GM19240 (cell line): ENCODE measurements around the gene STPG4.

ENCODE experiments used
- DNase-seq: peaks from one replicate; pipeline ENCODE4 v3.0.0; 2011; ENCODE audit warnings: low spot score; ENCODE audit not compliant: insufficient read length

Gene STPG4

DNA sequence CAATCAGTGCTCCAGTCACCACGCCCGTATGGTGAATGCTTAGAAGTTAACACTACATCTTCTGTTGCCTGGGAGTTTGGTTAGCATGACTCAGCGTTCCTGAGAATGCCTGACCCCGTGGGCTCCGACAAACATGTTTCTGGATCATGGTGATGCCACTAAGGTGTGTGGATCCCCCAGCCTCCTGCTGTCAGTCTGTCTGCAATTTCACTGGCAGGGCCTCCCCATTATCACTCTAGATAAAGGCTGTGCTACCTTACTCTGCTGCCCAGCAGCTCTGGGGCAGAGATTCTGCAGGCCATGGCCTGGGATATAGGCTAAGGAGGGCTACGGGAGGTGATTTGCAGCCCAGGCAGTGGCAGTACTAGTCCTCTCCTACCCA is 66.0 kb downstream of the STPG4 start:
- DNase-seq: no peak

DNA sequence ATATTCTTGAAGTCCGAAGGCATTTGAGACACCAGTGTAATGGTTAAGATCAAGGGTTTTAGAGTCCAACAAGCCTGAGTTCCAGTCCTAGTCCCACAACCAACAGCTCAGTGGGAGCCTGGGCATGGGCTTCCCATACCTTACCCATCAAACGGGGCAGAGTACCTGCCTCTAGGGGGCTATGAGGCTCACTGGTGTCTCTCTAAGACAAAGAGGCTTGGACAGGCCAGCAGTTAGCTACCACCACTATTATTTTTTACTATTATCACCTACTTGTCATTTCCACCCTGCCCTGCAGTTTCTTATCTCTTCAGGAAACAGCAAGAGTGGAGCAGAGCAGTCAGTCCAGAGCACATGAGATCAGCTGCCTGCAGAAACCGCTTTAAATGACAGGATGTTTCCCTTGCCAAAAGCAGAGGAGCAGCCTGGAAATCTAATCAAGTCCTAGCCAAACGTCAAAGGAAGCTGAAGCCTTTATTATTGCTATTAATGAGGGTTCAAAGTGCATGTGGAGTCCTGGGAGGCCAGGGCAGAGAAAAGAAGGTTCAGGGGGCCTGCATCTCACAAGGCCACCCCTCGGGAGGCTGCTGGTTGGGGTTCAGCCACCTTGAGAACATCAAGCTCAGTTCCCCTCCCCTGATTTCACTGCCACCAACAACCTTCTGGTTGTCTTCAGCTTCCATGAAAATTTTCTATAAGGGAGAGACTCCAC is 66.6 kb downstream of the STPG4 start:
- DNase-seq: no peak

DNA sequence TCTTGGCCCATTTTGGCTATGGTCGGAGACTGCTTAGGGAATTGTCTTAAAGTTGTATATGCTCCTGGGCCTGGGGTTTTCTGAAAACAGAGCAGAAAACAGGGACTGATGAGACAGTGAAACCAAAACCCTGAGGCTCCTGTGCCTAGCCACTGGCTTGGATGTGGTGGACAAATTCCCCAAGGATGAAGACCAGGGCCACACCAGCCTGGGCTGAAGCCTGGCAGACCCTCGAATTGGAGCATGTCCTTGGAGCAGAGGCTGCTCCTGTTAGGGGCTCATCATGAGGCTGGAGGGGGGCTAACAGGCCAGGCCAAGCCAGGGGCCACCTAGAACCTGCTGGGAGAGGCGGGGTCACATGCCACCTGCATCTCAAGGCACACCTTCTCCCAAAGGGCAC is 68.1 kb downstream of the STPG4 start:
- no peak for DNase-seq

DNA sequence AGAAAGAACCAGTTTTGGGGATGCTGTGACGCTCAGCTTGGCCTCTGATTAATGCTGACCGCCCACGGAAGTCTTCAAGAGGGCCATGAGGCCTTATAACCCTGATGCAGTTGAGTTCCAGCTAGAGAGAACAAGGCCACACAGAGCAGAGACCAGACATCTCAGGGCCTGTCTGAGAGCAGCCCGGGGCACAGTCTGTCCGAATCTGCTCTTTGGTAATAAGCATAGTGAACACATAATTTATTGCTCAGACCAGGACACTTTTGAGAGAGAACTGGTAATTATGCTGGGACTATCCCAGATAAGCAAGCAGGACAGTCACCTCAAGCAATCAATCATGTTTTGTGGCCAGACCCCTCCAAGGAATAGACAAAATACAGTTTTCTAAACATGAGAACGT is 68.5 kb downstream of the STPG4 start:
- DNase-seq: no peak

DNA sequence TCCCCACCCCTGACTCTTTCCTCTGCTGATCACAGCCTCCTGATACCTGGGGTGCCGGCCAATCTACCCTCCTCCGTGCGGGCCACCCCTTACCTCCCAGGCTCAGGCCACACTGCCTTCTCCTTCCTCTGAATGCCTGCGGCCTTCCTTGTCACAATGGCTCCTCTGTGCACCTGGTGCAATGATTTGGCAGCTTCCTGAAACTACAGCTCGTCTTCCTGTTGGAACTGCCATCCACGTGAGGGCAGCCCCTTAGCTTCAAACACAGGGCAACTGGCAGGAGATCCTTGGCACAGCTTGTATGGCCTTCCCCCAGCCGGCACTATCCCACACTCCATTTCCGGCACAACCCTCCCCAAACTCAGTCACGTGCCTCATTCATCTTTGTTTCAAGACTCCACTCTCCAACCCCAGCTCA is 69.0 kb downstream of the STPG4 start:
- DNase-seq: no peak

DNA sequence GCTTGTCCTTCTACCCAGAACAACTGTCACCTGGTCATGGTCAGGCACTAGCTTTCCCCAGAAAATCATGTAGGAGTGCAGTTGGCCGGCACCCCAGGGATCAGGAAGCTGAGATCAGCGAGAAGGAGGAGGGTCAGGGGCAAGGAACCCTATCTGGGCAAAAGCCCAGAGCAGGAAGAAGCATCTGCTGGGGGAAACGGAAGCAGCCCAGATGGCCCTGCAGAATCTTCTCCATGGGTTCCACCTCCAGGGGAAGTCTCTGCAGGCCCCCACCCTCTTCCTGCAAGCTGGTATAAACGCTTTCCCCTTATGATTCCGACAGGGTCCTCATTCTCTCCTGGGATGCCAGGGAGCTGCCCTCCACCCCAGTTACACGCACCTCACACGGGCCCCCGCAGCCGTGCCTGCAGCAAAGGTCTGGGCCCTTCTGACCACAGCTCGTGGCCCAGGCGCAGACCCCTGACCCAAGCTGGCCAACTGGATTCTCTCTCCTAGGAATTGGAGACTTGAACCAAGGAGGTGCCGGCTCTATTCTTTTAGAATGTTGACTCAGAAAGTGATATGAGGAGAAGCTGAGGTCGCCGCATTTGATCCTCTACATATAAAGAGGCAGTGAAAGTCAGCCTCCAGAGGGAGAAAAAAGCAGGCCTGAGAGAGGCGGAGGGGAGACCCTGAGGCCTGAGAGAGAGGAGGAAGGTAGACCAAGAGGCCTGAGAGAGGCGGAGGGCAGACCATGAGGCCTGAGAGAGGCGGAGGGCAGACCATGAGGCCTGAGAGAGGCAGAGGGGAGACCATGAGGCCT is 71.0 kb downstream of the STPG4 start:
- DNase-seq: no peak

DNA sequence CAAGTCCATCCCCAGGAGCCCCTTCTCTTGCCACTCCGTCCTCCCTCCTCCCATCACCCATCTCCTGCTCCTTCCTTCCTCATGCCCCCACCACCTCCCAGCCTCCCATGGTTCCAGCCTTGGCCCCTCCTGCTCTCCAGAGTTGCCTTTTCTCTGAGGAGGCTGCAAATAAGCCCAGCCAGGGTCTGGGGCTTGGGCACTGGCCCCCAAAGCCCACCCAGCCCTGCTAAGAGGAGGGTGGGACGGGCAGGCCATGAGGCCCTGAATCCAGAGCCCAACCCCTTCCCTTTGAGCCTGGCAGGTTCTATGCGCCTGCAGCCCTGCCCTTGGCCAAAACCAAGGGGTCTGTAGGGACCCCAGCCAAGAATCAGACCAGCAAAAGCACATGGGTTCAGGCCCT is 71.6 kb downstream of the STPG4 start:
- DNase-seq: no peak

DNA sequence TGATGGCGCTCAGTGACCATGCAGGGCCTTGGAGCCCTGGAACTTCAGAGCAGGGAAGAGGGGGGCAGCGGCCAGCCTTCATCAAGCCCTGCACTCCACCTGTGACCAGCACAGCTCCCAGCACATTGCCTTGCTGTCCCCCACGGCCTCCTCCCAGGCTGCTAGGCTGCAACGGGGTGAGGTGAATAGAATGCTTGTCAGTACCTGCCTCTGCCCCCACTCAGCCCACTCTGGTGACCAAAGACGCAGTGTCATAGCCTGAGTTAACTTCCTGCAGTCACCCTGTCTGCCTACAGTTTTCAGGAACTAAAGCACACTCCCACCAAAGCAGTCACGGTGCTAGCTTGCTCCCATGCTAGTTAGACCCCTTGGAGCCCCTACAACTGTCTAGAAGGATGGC is 72.1 kb downstream of the STPG4 start:
- no peak for DNase-seq

DNA sequence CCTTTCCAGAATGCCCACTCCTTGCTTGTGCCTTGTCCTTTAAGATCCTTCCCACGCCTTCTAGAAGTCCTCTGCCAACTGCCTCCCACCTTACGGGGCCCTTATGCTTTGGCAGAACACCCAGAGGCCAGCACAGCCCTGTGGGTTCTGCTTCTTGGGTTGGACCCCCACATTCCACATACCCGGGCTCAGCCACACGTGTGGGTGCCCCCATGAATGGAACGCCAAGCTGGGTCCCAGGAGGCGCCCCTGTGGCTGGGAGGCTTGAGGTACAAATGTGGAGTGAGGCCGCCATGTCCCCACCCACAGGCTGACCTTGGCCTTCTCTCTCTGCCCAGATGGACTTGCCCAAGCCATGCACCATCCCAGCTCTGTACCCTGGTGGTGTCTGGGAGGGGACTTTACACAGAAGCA is 74.2 kb downstream of the STPG4 start:
- DNase-seq: no peak

DNA sequence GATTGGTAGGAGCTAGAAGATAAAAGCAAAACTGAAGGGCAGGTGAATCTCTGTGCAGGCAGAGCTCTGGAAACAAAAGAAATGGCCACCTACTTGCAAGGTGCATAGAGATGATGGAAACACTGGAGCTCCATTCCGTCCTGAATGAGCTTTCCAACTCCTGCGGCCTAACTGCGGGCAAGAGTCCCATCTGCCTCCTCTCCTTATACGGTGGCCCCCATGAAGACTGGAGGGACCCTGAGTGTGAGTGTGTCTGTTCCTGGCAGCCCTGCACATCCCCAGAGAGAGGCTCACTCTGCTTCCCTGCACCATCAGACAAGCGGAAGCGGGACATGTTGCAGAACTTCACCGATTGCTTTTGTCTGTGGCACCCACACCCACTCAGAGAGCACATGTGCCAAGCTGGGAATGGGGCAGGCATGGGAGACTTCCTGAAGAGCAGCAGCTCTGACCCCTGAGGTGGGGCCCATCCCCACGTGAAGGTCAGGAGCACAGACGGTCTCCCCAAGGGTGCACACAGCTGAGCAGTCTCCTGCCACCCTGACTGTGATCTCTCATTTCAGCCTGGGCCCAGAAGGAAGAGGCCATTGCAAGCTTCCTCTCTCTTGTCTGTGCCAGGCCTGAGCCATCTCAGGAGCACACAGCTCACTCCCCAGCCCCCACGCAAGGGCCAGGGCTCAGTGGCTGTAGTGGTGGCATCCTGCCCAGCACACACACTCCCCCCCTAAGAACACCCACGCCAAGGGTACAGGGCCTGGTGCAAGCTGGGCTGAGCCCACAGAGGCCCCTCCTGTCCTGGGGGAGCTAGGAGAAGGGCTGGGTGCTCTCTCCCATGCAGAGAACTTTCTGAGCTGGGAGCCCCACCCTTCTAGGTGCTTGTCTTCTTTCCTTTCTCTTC is 75.3 kb downstream of the STPG4 start:
- DNase-seq: no peak

DNA sequence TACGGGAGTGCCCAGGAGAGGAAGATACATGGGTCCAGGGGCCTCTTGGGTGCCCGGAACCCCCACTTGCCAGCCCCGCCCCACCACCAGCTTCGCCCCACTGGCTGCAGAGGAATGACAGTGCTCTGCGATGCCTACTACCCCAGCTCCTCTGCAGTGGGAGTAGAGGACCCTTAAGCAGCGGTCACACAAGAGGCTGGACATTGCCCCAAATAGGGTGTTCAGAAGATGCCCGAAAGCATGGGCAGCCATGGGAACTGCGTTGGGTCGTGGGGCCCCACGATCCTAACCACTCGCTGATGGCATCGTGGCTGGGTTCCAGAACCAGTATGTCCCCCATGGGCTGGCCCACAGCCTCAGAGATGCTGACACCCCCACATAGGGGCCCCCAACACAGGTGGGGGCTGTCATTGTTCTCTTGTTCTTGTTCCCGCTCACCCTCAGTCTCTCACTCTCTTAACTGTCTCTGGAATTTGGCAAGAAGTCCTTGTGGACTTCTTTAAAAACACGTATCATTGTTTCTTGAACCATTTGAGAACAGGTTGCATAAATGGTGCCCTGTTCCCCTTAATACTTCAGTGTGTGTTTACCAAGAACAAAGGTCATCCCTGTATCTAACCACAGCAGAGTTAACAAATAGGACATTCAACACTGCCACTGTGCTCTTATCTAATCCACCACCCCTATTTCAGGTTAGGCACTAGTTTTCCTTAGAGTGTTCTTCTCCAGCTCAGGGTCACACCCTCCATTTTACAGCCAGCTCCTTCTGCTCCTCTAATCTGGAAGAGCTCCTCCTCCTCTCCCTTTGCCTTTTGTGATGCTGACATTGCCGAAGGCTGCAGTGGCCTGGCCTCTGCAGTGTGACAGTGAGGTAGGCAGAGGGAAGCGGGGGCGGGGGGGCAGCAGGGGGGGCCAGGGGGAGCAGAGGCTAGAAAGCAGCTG is 76.3 kb downstream of the STPG4 start:
- DNase-seq: no peak

DNA sequence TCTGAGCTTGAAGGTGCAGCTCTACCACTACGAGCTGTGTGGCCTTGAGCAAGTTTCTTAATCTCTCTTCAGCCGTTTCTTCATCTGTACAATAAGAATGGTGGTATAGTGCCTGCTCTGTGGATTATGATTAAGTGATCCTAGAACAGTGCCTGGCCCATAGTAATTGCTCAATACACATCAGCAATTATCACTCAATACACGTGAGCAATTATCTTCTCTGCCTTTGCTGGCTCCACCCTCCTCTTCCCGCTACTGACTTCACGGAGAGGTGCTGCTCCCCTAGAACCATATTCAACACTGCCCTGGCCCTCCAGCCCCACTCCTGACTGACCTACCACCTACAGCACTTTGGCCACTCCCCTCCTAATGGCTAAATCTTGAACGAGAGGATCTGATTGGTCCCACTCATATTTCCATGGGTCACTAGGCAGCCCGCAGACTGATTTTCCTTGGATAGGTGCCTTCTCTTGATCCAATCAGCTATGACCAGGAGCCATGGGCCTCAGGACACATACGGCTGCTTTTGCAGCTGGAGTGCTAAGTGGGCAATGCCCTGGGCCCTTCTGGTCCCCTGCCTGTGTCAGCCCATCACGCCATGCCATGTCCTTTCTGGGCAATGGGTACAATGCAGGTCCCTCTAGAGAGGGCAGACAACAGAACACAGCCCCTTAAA is 77.5 kb downstream of the STPG4 start:
- DNase-seq: no peak

DNA sequence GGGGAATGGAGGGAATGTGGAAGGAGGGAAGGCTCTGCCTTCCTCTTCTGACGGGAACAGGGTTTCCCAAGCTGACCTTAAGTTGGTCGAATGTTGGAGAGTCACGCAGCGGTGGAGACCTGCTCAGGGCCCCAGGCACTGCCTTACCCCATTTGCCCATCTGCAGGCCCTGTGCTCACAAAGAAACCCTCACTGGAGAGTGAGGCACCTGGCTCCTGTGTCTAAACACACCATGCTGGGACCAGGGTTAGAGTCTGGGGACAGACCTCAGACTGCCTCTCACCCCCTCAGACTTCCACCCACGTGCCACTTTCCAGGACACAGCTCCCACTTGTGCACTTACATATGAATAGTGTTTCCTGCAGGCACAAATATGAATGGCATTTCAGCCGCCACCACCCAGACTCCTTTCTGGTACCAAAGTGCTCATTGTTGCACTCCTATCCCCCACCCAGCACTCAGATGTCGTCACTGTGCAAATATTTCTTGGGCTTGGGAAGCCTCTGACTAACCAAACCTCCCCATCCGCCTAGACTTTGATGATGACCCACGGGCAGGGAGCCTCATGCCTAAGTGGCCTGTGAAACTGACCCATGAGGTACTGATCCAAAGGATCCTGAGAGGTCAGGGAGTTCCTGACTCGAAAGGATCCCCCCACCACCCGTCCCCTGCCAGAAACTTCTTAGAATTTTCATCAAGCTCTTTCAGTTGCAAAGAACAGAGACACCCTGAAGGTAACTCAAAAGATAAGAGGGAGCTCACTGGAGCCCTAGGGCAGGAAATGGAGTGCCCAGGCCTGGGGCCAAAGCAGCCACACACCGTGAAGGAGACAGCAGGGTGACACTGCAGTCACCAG is 78.3 kb downstream of the STPG4 start:
- no peak for DNase-seq

DNA sequence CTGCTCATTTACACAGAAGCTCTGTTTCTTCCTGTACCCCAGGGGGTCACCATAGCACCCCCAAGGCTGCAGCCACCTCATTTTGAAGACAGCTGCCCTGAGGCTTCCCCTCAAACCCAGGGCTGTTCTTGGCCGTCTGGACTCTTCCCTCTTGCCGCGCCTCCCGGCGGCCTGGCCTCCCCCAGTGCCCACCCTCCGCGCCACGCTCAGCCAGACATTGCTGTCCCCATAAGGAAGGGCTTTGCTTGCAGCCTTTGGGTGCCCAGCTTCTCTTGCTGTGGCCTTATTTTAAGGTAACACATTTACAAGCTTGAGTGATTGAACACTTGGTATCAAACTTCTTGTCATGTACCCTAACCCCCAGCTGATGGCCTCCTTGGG is 79.0 kb downstream of the STPG4 start:
- DNase-seq: no peak

DNA sequence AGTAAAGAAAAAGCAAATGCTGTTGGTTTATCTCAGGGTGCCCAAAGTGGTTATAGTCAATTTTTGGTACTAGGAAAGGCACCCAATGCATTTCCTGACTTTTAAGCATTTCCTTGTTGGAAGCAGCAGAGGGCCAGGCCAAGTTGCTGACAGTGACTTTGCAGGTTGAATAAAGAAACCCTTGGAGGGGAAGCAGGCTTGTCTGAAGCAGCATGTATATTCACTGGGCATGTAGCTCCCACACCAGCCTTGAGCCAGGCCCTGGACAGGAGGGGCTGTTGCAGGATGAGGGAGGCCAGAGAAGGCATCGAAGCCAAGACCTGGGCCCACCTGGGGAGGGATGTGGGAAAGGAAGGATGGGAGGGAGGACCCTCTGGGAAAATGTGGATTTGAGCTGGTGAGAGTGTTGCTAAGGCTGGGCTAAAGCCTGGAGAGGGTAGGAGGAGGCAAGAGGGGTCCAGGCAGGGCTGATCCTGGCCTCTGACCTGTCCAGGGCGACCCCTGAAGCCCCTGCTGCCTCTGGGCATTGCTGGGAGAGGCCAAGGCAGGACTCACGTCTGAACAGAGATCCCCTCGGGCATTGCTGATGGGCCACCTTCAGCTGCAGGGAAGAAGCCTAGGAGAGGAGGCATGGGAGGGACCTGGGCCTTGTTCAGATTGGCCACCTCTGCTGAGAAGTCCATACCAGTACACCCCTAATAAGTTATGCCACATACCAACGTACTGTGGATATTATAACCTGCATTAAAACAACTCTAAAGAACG is 79.6 kb downstream of the STPG4 start:
- no peak for DNase-seq

DNA sequence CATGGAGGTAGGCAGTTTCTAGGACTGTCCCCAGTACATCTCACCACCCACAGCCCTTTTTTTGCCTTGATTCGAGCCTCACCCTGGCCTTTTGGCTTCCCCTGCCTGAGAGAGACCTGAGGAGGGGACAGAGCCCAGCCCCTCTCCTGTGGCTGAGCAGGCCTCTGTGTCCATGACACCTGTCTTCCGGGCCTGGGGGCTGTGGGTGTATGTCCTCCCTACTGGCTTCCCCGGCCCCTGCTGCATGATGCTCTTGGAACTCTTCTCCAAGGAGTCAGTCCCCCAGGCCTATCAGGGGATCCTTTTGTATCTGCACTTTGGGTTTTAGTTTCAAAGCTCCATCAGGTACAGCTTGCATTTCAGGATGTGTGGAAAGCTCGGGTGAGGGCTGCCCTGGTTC is 80.4 kb downstream of the STPG4 start:
- DNase-seq: no peak

DNA sequence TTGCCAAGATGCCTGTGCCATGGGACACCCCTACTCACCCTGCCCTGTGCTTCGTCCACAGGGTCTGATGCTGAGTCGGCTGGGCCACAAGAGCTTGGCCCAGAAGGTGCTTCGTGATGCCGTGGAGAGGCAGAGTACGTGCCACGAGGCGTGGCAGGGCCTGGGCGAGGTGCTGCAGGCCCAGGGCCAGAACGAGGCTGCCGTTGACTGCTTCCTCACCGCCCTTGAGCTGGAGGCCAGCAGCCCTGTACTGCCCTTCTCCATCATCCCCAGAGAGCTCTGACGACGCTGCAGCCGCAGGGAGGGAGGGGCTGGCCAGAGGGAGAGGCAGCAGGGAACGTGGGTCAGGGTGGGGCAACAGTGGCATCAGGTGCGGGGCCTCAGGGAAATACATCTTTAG is 81.5 kb downstream of the STPG4 start:
- no peak for DNase-seq

DNA sequence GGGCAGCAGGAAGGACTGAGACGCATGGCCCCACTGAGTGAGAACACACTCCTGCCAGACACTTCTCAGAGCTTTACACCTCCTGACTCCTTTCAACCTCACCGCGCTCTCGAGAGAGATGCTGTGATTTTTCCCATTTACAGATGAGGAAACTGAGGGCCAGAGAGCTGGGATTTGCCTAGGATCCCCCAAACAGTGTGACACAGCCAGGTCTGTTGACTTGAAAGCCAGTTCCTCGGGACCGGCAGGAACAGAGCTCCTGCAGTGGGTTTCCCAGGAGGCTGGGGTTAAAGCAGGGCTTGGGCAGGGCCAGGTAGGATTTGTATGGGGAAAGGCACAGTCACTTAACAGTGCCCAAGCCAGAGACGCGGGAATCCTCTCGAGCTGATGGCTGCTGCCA is 81.9 kb downstream of the STPG4 start:
- DNase-seq: no peak

DNA sequence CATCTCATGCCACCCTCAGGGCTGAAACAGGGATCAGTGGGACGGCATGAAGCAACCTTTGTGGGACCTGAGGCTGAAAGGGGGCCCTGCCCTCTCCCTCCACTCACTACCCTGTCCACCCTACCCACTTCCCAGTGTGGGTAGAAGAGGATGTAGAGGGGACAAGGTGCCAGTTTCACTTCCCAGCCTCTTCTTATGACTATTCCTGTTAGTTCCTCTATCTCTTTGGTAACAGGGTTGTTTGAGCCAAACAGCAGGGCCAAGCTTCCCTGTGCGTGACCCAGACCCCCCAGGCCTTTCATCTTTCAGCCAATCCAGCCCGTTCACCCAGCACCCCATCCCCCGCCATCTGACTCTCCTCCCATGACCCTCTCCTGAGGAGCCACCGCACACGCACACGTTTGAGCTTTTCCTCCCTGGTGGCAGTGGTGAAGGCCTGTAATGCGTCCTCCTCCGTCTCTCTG is 82.3 kb downstream of the STPG4 start:
- DNase-seq: no peak
